Activated CD4-positive, alpha-beta T cell treated with anti-CD3 and anti-CD28 coated beads for 36 hours (primary cell): ENCODE data around the gene CYP11A1. TPM values are rescaled to one million over a fixed set of nuclear protein-coding genes. Genes with fewer than 3 reads are reported as not detected.

Experiments
- ATAC-seq: fragments of 200-7000 bp; cut with Tn5 transposase; one replicate; pipeline ENCODE4 v1.10.0; 2021; ENCODE audit warnings: mild to moderate bottlenecking, moderate library complexity
- CTCF ChIA-PET: fragments of 350-600 bp; sonication (Branson Sonifier 250); formaldehyde crosslinking; loops from one replicate; lab custom pipeline; 2021; ENCODE audit warnings: antibody characterized with exemption; lab: Charles Lee
- POLR2A ChIA-PET: fragments of 350-600 bp; sonication (Branson Sonifier 250); formaldehyde crosslinking; loops from one replicate; lab custom pipeline; 2021; ENCODE audit warnings: antibody characterized with exemption, inconsistent platforms; lab: Charles Lee
- DNase-seq: peaks from one replicate; pipeline ENCODE4 v3.0.0-alpha.2; 2020
- H3K27ac Mint-ChIP-seq: one replicate; pipeline ENCODE4 v1.8.0; 2021; ENCODE audit warnings: mixed read lengths
- H3K27me3 Mint-ChIP-seq: one replicate; pipeline ENCODE4 v1.8.0; 2021; ENCODE audit warnings: mixed read lengths
- H3K36me3 Mint-ChIP-seq: one replicate; pipeline ENCODE4 v1.8.0; 2021; ENCODE audit warnings: low read depth, mixed read lengths
- H3K4me1 Mint-ChIP-seq: one replicate; pipeline ENCODE4 v1.8.0; 2021; ENCODE audit warnings: mixed read lengths
- H3K4me3 Mint-ChIP-seq: one replicate; pipeline ENCODE4 v1.8.0; 2021; ENCODE audit warnings: mild to moderate bottlenecking, moderate library complexity, mixed read lengths
- H3K9me3 Mint-ChIP-seq: one replicate; pipeline ENCODE4 v1.8.0; 2021; ENCODE audit warnings: low read depth, mixed read lengths
- intact Hi-C, 2 experiments: fragments of 100-400 bp; cut with DNase I in 1 of 2; cut with micrococcal nuclease in 1 of 2; formaldehyde crosslinking; loops; one replicate each; pipeline versions ENCODE4 v1.14.2 to v1.15.1; 2022 to 2024; cut with DNase I, micrococcal nuclease
- total RNA-seq, 2 experiments: library from RNA; stranded (reverse); gene quantifications; one replicate each; pipeline ENCODE4 v1.2.3, GENCODE V29; 2021

CYP11A1 gene
- total RNA-seq, 2 experiments from 2014 or later: not detected

DNA sequence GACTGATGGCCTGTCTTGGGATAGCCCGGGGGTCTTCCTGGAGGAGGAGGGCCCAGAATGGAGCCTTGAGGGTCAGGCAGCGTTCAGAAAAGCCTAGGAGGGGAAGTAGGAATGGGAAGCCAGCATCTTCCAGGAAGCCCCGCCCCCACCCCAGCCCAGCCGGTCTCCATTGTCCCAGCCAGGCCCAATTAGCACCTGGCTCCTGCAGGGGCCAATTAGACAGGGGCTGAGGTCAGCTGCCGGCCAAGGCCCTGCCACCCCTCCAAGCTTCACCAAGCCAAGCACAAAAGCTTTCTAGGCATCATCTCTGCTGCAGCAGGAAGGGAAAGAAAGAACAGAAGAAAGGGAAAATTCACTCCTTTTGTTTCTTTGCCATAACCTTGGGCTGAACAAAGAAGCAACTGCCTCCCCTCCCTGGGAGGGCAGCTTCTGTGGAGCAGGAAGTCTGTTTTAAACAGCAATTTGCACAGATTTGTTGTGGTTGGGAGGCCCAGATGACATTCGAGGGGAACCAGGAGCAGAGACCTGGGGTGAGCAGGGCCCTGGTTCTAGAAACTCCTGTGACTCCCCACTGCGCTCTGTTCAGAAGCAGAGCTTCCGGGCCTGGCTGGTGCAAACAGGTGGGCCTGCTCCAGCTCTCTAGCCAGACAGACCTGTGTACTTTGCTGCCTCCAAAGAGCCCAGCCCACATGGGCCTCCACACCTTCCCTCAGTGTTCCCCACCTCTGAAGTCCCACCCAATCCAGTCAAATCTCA is 47.7 kb downstream of the CYP11A1 start:
- CTCF ChIA-PET: interaction anchor here (0.6 to 2.7 kb wide), 12 partner anchors 10 to 347 kb away, joined by 3 to 12 read pairs (median 3); no protein-coding TSS in a partner anchor
- no peak overlapping the region for H3K27ac Mint-ChIP-seq

DNA sequence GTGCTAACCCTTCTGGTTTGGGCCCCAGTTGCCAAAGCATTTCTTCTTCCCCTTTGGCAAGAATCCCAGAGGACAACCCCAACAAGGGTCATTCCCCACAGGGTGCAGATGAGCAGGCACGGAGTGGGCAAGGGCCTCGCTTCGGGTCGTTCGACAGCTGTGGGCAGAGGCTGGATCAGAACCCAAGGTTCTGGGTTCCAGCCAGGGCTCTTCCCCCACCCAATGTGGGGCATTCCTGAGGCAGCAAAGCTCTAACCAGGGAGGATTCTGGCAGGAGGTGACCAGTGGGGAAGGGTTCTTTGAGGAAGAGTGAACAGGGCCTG is 48.3 kb downstream of the CYP11A1 start:
- no peak overlapping the region for H3K4me3 Mint-ChIP-seq
- DNase-seq (no peak), ATAC-seq (no peak)
- no peaks in the 10 kb centered on the region for H3K27me3 Mint-ChIP-seq
- H3K9me3 Mint-ChIP-seq: no peaks in the 10 kb centered on the region
- CTCF ChIA-PET: interaction anchor here (0.6 to 1.2 kb wide), 3 partner anchors 10 to 187 kb away, joined by 3 read pairs; no protein-coding TSS in a partner anchor
- POLR2A ChIA-PET: no interaction called here
- peaks cover 20% of the 10 kb centered on the region for H3K4me1 Mint-ChIP-seq
- intact Hi-C loops: loop anchor here in 1 of 2 experiments (5.0 kb wide), 1 partner anchor 347 kb away; no protein-coding TSS in a partner anchor
- no peaks in the 10 kb centered on the region for H3K36me3 Mint-ChIP-seq
- H3K27ac Mint-ChIP-seq: no peak overlapping the region

More for the DNA sequence above, 47.7 kb downstream of the CYP11A1 start:
- Mint-ChIP-seq H3K4me3 (no peak overlapping the region), H3K36me3 (no peaks in the 10 kb centered on the region), H3K27me3 (no peaks in the 10 kb centered on the region), H3K4me1 (peaks cover 14% of the 10 kb centered on the region), H3K9me3 (no peaks in the 10 kb centered on the region)
- no peak for ATAC-seq
- POLR2A ChIA-PET: no interaction called here
- intact Hi-C loops: loop anchor here in 1 of 2 experiments (5.0 kb wide), 1 partner anchor 347 kb away; no protein-coding TSS in a partner anchor
- peak; percentile 7 for DNase-seq

DNA sequence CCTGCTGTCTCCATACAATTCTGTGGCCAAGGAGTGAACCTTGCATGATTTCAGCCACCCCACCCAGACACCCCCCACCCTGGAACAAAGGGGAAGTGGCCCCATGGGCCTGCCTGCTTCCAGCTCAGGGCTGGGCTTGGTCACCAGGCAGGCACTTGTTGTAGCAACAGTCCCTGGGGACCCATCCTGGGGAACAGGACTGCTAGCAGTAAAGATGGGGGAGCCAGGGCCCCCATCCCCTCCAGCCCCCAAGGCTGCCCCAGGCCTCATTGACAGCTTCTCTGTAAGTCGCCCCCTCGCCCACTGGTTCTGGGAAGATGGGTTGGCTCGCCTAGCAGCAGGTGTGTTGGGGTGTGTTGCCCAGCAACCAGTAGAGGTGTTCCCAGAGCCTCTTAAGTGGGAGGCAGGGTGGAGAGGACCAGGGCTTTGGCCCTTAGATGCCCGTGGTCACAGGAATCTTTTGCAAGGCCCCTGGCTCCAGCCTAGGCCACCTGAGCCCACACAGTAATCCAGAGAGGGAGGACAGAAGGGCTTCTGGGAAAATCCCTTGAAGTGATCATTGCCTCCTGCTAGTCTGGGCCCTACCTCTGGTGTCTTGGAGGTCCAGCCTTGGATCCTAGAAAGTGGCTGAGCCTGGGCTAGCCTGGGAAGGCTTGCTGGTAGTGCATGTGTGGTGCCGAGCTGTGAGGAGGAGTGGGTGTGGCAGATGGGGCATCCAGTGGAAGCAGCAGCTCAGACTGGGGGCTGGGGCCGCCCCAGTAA is 48.9 kb downstream of the CYP11A1 start:
- intact Hi-C loops: loop anchor here in 1 of 2 experiments (5.0 kb wide), 1 partner anchor 346 kb away; no protein-coding TSS in a partner anchor
- DNase-seq (peak; percentile 23), ATAC-seq (no peak)
- Mint-ChIP-seq H3K4me3 (no peak overlapping the region), H3K27ac (no peak overlapping the region), H3K9me3 (no peaks in the 10 kb centered on the region), H3K36me3 (no peaks in the 10 kb centered on the region), H3K4me1 (peaks cover 20% of the 10 kb centered on the region), H3K27me3 (no peaks in the 10 kb centered on the region)
- CTCF ChIA-PET: interaction anchor here (0.6 to 1.2 kb wide), 2 partner anchors 130 to 186 kb away, joined by 3 read pairs; no protein-coding TSS in a partner anchor
- POLR2A ChIA-PET: no interaction called here

DNA sequence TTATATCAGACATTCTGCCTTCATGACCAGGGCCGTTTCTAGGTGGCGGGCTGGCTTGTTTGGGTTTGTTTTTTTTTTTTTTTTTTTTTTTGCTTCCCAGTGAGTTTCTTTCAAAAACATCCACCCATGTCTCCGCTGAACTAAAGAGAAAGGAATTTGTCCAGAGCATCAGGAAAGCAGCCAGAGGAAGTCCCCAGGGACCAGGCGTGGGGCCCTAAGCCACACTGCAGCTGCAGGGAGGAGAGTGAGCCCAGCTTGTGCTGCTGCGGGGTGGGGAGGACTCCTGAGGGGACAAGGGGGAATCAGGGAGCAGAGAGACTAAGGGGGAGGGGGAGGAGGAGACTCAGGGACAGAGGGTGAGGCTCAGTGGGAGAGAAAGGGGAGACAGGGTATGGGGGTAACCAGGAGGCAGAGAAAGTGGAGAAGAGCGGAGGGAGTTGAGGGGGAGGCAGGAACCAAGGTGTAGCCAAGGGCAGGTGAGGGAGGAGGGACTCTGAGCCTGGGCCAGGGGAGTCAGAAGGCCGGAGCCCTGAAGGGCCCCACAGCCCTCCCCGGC is 49.5 kb downstream of the CYP11A1 start:
- ATAC-seq (no peak), DNase-seq (no peak)
- Mint-ChIP-seq H3K4me3 (no peak overlapping the region), H3K27ac (no peak overlapping the region), H3K27me3 (no peaks in the 10 kb centered on the region), H3K9me3 (no peaks in the 10 kb centered on the region), H3K4me1 (peaks cover 20% of the 10 kb centered on the region), H3K36me3 (no peaks in the 10 kb centered on the region)
- ChIA-PET POLR2A (no interaction called here), CTCF (no interaction called here)
- intact Hi-C loops: loop anchor here in 1 of 2 experiments (5.0 kb wide), 1 partner anchor 346 kb away; no protein-coding TSS in a partner anchor

DNA sequence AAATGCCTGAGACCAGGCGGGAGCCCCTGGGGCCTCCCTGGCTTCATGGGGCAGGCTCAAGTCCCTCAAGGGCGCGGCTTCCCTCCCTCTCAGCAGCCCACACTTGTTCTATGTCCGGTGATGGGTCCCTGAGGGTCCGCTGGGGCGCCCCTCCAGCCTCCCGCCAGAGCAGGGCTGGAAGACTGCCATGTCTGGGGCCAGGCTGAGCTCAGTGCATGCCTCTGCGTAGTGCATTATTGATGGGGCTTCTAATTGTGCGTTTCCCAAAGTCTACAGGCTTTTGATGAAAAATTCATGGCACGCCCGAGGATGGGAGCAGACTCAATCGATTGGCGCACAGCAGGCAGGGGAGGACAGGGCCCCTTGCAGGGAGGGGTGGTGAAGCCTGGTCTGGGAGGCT is 51.3 kb downstream of the CYP11A1 start:
- Mint-ChIP-seq H3K27ac (no peak overlapping the region), H3K4me3 (no peak overlapping the region), H3K27me3 (no peaks in the 10 kb centered on the region), H3K9me3 (no peaks in the 10 kb centered on the region), H3K4me1 (peaks cover 20% of the 10 kb centered on the region), H3K36me3 (no peaks in the 10 kb centered on the region)
- ChIA-PET CTCF (no interaction called here), POLR2A (no interaction called here)
- no peak for DNase-seq
- ATAC-seq: no peak
- intact Hi-C loops: loop anchor here in 1 of 2 experiments (5.0 kb wide), 1 partner anchor 344 kb away; no protein-coding TSS in a partner anchor

DNA sequence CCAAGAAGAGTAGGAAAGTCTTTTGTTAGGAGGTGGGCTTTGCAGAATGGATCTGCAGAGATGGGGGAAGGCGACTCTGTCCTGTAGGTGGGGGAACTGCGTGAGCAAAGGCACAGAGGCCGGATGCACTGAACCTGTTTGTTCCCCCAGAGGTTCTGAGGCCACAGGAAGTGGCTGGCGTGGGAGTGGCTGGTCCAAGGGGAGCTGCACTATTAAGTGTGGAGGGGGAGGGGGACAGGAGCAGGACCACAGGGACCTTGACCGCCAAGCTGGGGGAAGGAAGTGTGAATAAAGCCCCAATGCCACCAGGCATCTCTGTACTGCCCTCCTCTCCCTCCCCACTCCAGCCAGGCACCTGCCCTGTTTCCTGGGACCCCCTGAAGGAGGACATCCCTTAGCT is 51.8 kb downstream of the CYP11A1 start:
- DNase-seq (peak; percentile 53), ATAC-seq (peak; percentile 31)
- Mint-ChIP-seq H3K27ac (peak overlapping the region; percentile 35), H3K4me1 (peaks cover 20% of the 10 kb centered on the region), H3K9me3 (no peaks in the 10 kb centered on the region), H3K4me3 (no peak overlapping the region), H3K36me3 (no peaks in the 10 kb centered on the region), H3K27me3 (no peaks in the 10 kb centered on the region)
- intact Hi-C loops: loop anchor here in 1 of 2 experiments (5.0 kb wide), 1 partner anchor 343 kb away; no protein-coding TSS in a partner anchor
- ChIA-PET CTCF (interaction anchor here (0.9 kb wide), 1 partner anchor 190 kb away, joined by 3 read pairs; no protein-coding TSS in a partner anchor), POLR2A (interaction anchor here (0.7 kb wide), 1 partner anchor 19 kb away, joined by 3 read pairs; no protein-coding TSS in a partner anchor)

DNA sequence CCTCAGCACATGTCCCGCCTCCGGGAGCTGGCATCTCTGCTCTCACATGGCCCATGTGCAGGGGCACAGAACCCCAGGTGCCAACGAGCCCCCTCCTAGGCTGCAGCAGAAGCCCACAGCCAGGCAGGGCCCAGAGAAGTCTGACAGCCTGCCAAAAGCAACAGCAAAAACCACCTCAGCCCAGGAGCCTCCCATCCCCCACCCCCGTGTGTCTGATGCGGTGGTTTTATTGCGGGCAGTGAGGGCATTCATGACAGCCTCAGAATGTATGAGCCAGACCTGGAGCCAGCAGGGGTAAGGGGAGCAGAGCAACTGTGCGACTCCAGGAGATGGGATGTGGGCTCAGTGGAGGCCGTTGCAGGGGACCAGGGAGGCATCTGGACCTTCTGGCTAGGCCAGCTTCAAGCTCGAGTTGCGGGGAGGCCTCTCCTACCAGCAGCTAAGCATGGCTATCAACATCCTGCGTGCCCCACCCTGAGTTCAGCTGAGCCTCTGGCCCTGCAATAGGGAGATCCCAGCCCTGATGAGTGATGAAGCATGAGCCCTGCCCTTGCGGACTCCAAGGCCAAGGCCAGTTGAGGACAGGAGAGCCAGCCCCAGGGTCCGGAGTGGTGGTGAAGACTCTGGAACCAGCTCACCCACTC is 52.5 kb downstream of the CYP11A1 start:
- POLR2A ChIA-PET: interaction anchor here (0.7 kb wide), 1 partner anchor 20 kb away, joined by 3 read pairs; no protein-coding TSS in a partner anchor
- peak; percentile 70 for DNase-seq
- CTCF ChIA-PET: interaction anchor here (0.9 kb wide), 1 partner anchor 189 kb away, joined by 3 read pairs; no protein-coding TSS in a partner anchor

DNA sequence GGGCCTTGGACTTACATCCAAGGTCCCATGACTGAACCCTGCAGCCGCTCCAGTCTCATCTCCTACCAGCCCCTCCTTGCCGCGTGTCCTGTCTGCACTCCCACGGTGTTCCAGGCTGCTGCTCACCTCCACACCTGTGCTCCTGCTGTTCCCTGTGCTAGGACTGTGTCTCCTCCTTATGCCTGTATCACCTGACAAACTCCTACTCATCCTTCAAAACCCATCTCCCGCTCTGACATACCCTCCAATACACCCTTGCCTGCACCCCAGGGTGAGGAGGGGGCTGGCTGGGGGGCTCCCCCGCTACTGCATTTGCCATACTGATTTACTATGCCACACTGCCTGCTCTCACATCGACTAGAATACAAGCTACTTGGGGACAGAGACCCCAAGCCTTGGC is 53.6 kb downstream of the CYP11A1 start:
- peaks cover 19% of the 10 kb centered on the region for H3K4me1 Mint-ChIP-seq
- CTCF ChIA-PET: no interaction called here

More for the DNA sequence above, 52.5 kb downstream of the CYP11A1 start:
- peak overlapping the region; percentile 9 for H3K27ac Mint-ChIP-seq
- peak; percentile 65 for ATAC-seq
- H3K4me1 Mint-ChIP-seq: peaks cover 19% of the 10 kb centered on the region
- H3K4me3 Mint-ChIP-seq: no peak overlapping the region
- intact Hi-C loops: loop anchor here in 1 of 2 experiments (5.0 kb wide), 1 partner anchor 343 kb away; no protein-coding TSS in a partner anchor
- no peaks in the 10 kb centered on the region for H3K9me3 Mint-ChIP-seq
- no peaks in the 10 kb centered on the region for H3K27me3 Mint-ChIP-seq
- H3K36me3 Mint-ChIP-seq: no peaks in the 10 kb centered on the region

DNA sequence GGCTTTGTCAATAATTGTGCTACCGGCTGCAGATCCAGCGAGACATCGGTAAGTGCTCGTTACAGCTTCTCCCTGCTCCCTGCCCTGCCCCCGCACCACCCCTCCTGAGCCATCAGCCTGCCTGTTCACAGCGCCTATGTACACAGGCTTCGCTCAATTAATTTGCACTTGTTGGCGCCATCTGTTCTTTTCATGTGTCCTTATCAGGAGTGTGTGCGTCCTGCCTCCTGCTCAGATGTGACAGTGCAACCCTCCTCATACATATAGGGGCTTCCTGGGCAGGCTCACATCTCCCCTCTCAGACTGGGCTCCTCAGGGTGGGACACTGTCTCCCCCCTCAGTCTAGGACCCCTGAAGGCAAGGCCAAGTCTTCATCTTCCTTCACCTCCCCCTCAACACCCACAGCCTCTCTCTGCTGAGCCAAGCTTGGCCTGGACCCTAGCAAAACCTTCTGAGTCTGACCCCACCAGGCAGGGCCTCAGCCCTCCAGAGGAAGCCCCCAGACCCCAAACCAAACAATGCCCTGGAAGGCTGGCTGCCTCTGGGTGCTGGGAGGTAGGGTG is 54.9 kb downstream of the CYP11A1 start:
- H3K36me3 Mint-ChIP-seq: no peaks in the 10 kb centered on the region
- POLR2A ChIA-PET: no interaction called here
- intact Hi-C loops: no loop called here
- DNase-seq: no peak
- H3K4me3 Mint-ChIP-seq: no peak overlapping the region
- CTCF ChIA-PET: interaction anchor here (1.0 kb wide), 1 partner anchor 8 kb away, joined by 3 read pairs; no protein-coding TSS in a partner anchor
- peaks cover 19% of the 10 kb centered on the region for H3K4me1 Mint-ChIP-seq
- no peak for ATAC-seq
- no peak overlapping the region for H3K27ac Mint-ChIP-seq
- H3K27me3 Mint-ChIP-seq: no peaks in the 10 kb centered on the region
- no peaks in the 10 kb centered on the region for H3K9me3 Mint-ChIP-seq

More for the DNA sequence above, 53.6 kb downstream of the CYP11A1 start:
- ATAC-seq (no peak), DNase-seq (no peak)
- Mint-ChIP-seq H3K27ac (no peak overlapping the region), H3K36me3 (no peaks in the 10 kb centered on the region), H3K9me3 (no peaks in the 10 kb centered on the region), H3K4me3 (no peak overlapping the region), H3K27me3 (no peaks in the 10 kb centered on the region)
- intact Hi-C loops: no loop called here
- POLR2A ChIA-PET: interaction anchor here (0.6 kb wide), 1 partner anchor 55 kb away, joined by 6 read pairs; no protein-coding TSS in a partner anchor

DNA sequence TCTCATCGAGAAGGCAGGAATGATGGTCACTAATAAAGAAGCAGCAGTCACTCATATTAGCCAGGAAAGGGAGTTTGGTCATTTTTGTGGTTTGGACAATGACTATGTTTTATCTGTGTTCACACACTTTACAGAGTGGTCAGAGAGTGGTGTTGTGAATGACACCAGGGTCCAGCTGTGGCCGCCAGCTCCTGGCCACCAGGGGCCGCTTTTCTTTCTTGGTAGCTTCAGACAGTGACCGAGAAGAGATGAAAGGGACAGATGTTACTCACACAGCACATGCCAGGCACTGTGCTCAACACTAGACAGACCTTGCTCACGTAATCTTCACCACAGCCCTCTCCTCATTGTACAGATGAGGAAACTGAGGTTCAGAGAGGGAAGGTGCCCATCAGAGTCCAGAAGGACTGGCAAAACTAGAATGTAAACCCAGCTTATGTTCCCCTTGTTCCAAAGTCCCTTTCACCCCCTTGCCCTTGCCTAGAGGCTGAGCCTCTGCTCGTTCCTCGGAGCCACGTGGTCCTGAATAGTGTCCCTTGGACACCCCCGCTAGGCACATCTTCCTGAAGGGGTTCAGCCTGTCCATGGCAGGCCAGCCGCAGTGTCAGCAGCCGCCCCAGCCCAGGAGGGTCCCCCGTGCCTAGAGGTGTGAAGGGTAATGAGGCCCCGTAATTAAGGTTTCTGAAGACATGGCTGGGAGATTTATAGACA is 55.6 kb downstream of the CYP11A1 start:
- CTCF ChIA-PET: interaction anchor here (0.5 to 1.0 kb wide), 2 partner anchors 9 to 97 kb away, joined by 3 read pairs; no protein-coding TSS in a partner anchor
- Mint-ChIP-seq H3K4me3 (no peak overlapping the region), H3K4me1 (peaks cover 19% of the 10 kb centered on the region), H3K27me3 (no peaks in the 10 kb centered on the region), H3K9me3 (no peaks in the 10 kb centered on the region), H3K36me3 (no peaks in the 10 kb centered on the region), H3K27ac (no peak overlapping the region)
- ATAC-seq: no peak
- intact Hi-C loops: no loop called here
- DNase-seq: no peak
- POLR2A ChIA-PET: no interaction called here
